Iris pigment epithelial cell (primary cell): Measurements from ENCODE around the gene NRBP1.
"Not testable (repeated sequence)": the region's sequence is repeated elsewhere in the genome, so short reads cannot be mapped to it uniquely, and the experiment has no call there.

Experiments
- DNase-seq: peaks from one replicate; pipeline ENCODE4 v3.0.0-alpha.2; 2011; ENCODE audit warnings: low read depth

NRBP1 gene

GRCh38 chr2:27421660-27422250 lies 6.7 kb upstream of the NRBP1 start:
- DNase-seq, result no peak

- DNase-seq, result no peak
These were observed 5.5 kb upstream of the NRBP1 start for GRCh38 chr2:27422958-27423357.

- not testable (repeated sequence) for DNase-seq
These were observed 3.4 kb upstream of the NRBP1 start for GRCh38 chr2:27425039-27425438.

GRCh38 chr2:27427863-27428212 lies 593 bp upstream of the NRBP1 start:
- DNase-seq, result no peak

- DNase-seq, result peak; percentile 88
These were observed 629 bp downstream of the NRBP1 start for GRCh38 chr2:27428978-27429541.

DNA sequence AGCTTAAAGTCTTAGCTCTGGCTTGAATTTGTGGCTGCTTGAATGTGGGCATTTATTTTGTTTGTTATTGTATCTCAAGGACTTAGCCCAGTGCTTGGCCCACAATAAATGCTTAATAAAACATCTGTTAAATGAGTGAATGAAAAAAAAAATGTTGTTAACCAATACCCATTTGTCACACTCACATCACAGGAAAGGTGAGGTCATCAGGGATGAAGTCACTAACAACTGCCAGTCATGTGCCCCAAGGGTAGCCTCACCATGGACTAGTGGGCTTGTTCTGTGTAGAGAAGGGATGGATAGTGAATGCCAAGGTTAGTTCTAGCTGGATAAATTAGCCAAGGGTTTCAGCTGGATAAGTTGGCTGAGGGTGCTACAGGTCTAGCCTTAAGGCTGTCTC lies 3.0 kb downstream of the NRBP1 start:
- peak; percentile 66 for DNase-seq

- no peak for DNase-seq
These were observed 7.2 kb downstream of the NRBP1 start for GRCh38 chr2:27435628-27436027.

- DNase-seq, result no peak
These were observed 12.9 kb downstream of the NRBP1 start for GRCh38 chr2:27441226-27441926.

- DNase-seq, result no peak
These were observed 13.8 kb downstream of the NRBP1 start, which contains the start of gene KRTCAP3 for GRCh38 chr2:27441958-27442919. KRTCAP3 (plus strand) TSS chr2:27442381; CDS start chr2:27442413, 32 bp downstream.

DNA sequence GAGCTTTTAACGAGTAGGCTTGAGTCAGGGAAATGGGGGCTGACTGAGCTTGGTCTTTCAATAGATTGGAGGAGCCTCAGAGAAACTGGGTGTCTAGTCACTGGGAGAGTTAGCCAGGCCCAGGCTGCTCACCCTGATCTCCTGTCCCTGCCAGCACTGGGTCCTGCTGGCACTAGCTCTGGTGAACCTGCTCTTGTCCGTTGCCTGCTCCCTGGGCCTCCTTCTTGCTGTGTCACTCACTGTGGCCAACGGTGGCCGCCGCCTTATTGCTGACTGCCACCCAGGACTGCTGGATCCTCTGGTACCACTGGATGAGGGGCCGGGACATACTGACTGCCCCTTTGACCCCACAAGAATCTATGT lies 14.5 kb downstream of the NRBP1 start:
- no peak for DNase-seq

DNA sequence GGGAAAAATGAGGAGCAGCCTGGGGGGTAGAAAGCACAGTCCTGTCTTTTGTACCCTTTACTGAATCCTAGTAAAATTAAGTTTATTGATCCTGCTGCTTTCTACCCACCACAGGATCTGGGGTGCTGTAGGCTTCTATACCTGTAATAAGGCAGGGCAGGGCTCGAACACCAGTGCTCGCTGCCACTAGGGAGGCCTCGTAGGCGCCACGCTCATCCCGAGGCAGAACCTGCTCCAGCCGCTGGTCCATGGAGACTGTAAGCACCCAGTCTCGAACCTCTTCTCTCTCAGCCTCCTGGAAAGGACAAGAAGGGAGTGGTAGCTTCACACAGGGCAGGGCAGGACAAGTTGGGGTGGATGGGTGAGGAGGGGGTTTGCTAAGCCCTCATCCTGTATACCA lies 16.7 kb downstream of the NRBP1 start:
- no peak for DNase-seq

DNA sequence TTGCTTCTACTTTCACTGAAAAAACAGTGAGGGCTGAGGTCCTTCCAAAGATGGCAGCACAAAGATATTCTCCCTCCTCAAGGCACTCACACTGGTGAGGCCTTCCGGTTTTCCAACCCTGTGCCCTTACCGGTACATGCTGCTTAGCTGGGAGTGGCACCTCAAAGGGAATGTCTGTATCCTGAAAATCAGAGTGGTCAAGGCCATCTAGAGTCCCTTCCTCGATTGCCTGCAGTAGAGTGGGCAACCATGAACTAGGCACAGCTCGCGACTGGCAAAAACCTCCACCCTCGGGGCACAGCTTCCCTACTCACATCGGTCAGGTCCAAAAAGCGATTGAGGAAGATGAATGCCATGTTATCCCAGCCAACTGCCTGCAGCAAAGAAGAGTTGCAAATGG lies 17.2 kb downstream of the NRBP1 start:
- DNase-seq, result no peak

DNA sequence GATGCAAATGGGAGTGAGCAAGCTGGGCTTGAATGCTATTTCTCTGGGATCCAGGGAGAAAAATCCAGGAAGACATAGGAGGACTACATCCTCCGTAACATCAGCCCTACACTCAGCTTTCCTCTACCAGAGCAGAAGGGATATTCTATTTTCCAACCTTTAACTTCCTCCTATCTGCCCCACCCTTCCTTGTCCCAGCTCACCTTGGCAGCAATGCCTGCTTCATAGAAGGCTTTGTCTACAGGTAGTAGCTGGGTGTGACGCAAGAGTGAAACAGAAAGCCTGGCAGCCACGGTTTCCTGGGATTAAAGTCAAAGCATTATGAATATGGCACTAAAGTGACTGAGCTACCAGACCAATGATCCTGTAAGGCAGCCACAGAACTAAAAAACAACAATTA lies 17.6 kb downstream of the NRBP1 start:
- DNase-seq, result no peak

DNA sequence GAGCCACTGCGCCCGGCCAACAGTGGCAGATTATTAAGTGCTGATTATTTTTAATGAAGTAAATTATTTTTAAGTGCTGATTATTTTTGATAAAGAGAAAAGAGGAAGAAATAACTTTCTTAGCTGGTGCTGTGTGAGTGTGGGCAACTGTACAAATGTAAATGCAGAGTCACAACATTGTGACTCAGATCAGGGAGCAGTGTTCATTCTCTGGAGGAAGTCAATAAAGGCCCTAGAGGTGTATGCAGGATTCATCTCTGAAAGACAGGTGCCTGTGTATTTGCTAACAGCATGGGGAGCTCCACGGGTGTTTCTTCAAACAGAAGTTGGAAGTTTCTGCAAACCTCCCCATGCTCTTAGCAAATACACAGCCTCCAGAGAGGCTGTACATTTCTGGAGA lies 19.9 kb downstream of the NRBP1 start:
- no peak for DNase-seq

DNA sequence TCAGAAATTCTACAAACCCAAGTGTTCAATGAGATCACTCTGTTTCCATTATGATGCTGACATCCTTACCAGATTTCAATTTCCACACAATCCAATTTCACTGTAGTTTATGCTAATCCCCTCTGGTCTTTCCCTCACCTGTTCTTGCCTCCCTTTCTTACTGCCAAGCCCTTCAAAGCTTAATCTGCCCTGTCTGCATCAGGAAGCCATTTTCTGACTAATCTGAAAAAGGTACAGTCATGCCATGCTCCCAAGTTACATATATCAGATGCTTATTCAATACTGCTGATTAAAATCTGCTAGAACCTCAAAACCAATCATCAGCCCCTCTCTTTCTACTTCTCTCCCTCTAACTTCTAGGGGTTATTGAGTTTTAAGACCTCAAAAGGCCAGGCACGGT lies 22.7 kb downstream of the NRBP1 start:
- no peak for DNase-seq

- no peak for DNase-seq
These were observed 25.5 kb downstream of the NRBP1 start for GRCh38 chr2:27453968-27454367.

- no peak for DNase-seq
These were observed 32.7 kb downstream of the NRBP1 start for GRCh38 chr2:27461118-27461517.

GRCh38 chr2:27464443-27464842 lies 36.0 kb downstream of the NRBP1 start:
- no peak for DNase-seq

DNA sequence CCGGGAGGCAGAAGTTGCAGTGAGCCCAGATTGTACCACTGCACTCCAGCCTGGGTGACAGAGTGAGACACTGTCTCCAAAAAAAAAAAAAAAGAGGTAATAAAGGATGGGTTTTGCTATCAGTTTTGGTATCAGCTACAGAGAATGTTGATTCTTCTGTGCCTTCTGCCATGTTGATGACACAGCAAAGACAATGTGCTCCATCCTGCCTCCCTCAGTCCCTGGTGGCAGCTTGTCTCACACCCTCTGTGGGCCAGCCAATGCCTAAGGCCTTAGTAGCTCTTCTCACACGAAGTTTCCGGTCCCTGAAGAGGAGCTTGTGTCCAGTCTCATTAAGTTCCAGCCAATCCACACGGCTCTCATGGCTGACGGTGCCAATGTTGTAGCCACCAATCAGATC lies 43.5 kb downstream of the NRBP1 start:
- no peak for DNase-seq

GRCh38 chr2:27485496-27485895 lies 57.1 kb downstream of the NRBP1 start:
- DNase-seq, result no peak

- peak; percentile 34 for DNase-seq
These were observed 60.7 kb downstream of the NRBP1 start for GRCh38 chr2:27489118-27489497.

- DNase-seq, result peak; percentile 99
These were observed 61.3 kb downstream of the NRBP1 start, which contains the start of gene IFT172 for GRCh38 chr2:27489498-27490397. IFT172 (minus strand) TSS chr2:27489743; CDS start chr2:27489653, 90 bp downstream.
